COR-L47 (cell line): ENCODE results near the gene HOXB8.
A peak's percentile ranks its signal among the peaks of the same experiment; 100 is the strongest.

Source experiments
- DNase-seq: peaks from one replicate; lab custom pipeline; 2025; lab: John Stamatoyannopoulos, UW

HOXB8 gene

GRCh38 chr17:48610282-48611211 is 4.5 kb downstream of the HOXB8 start, which contains the start of gene HOXB7:
TSS of gene HOXB7 (minus strand) at chr17:48611017. CDS start at chr17:48610918, 99 bp downstream.
- peak; percentile 63 for DNase-seq

GRCh38 chr17:48609759-48610281 is 5.3 kb downstream of the HOXB8 start:
- DNase-seq: peak; percentile 35

- DNase-seq: no peak
Observed at GRCh38 chr17:48609033-48609432, 6.1 kb downstream of the HOXB8 start.

- no peak for DNase-seq
Observed at GRCh38 chr17:48608494-48608834, 6.6 kb downstream of the HOXB8 start.

GRCh38 chr17:48606892-48607614 is 8.0 kb downstream of the HOXB8 start:
- DNase-seq: no peak

- DNase-seq: no peak
Observed at GRCh38 chr17:48605991-48606891, 8.9 kb downstream of the HOXB8 start.

GRCh38 chr17:48605409-48605919 is 9.6 kb downstream of the HOXB8 start:
- DNase-seq: no peak

- DNase-seq: no peak
Observed at GRCh38 chr17:48604770-48605329, 10.2 kb downstream of the HOXB8 start, which contains the start of gene HOXB6. TSS of gene HOXB6 (minus strand) at chr17:48604986. CDS start at chr17:48598150, 6,836 bp downstream.

- DNase-seq: no peak
Observed at GRCh38 chr17:48603959-48604769, 10.9 kb downstream of the HOXB8 start.

- no peak for DNase-seq
Observed at GRCh38 chr17:48601539-48602425, 13.3 kb downstream of the HOXB8 start.

- DNase-seq: no peak
Observed at GRCh38 chr17:48601207-48601538, 13.9 kb downstream of the HOXB8 start.

GRCh38 chr17:48600244-48601098 is 14.6 kb downstream of the HOXB8 start:
- no peak for DNase-seq

GRCh38 chr17:48599354-48599753 is 15.7 kb downstream of the HOXB8 start:
- DNase-seq: no peak

- DNase-seq: no peak
Observed at GRCh38 chr17:48598736-48599135, 16.4 kb downstream of the HOXB8 start.

GRCh38 chr17:48597778-48598631 is 17.1 kb downstream of the HOXB8 start:
- peak; percentile 23 for DNase-seq

GRCh38 chr17:48597528-48597777 is 17.6 kb downstream of the HOXB8 start:
- no peak for DNase-seq

- DNase-seq: no peak
Observed at GRCh38 chr17:48596735-48597527, 18.2 kb downstream of the HOXB8 start.
